A549 (cell line): ENCODE measurements around the gene THBS1.

ENCODE experiments used
- CHD2 ChIP-seq: fragments of 150-350 bp; IDR thresholded peaks from 2 replicates; pipeline ENCODE4 v1.6.1; 2014; ENCODE audit warnings: low read length; ENCODE audit not compliant: partially characterized antibody
- MAZ ChIP-seq: fragments of 150-350 bp; IDR thresholded peaks from 2 replicates; pipeline ENCODE4 v1.6.1; 2014; ENCODE audit warnings: antibody characterized with exemption, low read depth, low read length, borderline replicate concordance
- POLR2A ChIP-seq: IDR thresholded peaks from 2 replicates; pipeline ENCODE4 v1.6.1; 2012; ENCODE audit warnings: mild to moderate bottlenecking, low read length
- POLR2AphosphoS2 ChIP-seq: conservative IDR thresholded peaks from 2 replicates; pipeline ENCODE4 v1.6.1; 2012; ENCODE audit warnings: low read length, improper control_type of control experiment, inconsistent platforms
- USF2 ChIP-seq: fragments of 450-650 bp; IDR thresholded peaks from 2 replicates; pipeline ENCODE4 v1.6.1; 2014; ENCODE audit warnings: antibody characterized with exemption
- TF ChIP-seq, protein P1 (sequence below): fragments of >200 bp; sonication (Bioruptor Twin); formaldehyde crosslinking; IDR thresholded peaks from 3 replicates; pipeline ENCODE4 v1.5.1; 2016

GRCh38 chr15:39645976-39646257, 65.0 kb downstream of the THBS1 start:
- no peak for TF ChIP-seq USF2
- no peak for TF ChIP-seq POLR2A
- TF ChIP-seq, protein P1, sequence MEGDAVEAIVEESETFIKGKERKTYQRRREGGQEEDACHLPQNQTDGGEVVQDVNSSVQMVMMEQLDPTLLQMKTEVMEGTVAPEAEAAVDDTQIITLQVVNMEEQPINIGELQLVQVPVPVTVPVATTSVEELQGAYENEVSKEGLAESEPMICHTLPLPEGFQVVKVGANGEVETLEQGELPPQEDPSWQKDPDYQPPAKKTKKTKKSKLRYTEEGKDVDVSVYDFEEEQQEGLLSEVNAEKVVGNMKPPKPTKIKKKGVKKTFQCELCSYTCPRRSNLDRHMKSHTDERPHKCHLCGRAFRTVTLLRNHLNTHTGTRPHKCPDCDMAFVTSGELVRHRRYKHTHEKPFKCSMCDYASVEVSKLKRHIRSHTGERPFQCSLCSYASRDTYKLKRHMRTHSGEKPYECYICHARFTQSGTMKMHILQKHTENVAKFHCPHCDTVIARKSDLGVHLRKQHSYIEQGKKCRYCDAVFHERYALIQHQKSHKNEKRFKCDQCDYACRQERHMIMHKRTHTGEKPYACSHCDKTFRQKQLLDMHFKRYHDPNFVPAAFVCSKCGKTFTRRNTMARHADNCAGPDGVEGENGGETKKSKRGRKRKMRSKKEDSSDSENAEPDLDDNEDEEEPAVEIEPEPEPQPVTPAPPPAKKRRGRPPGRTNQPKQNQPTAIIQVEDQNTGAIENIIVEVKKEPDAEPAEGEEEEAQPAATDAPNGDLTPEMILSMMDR = no peak
- no peak for TF ChIP-seq MAZ
- no peak for TF ChIP-seq CHD2
- no peak for TF ChIP-seq POLR2AphosphoS2
